HCT116 (cell line): ENCODE measurements around the gene WFDC13. TPM values are rescaled to one million over a fixed set of nuclear protein-coding genes. Genes with fewer than 3 reads are reported as not detected.

Experiments
- ATAC-seq: fragments of 200-7000 bp; cut with Tn5 transposase; 2 replicates; pipeline ENCODE4 v1.9.1; 2020; ENCODE audit warnings: mild to moderate bottlenecking, moderate library complexity
- BruUV-seq: library from RNA; stranded (reverse); fragments of 400-500 nt; replicated peaks from 2 replicates; lab custom pipeline; 2021; lab: Mats Ljungman, UMichigan
- CTCF ChIA-PET: fragments of 300-600 bp; sonication (Branson Sonifier 250); formaldehyde crosslinking; loops from one replicate; lab custom pipeline; 2021; ENCODE audit warnings: antibody characterized with exemption; lab: Charles Lee
- POLR2A ChIA-PET: fragments of 300-600, 350-600 bp; sonication (Branson Sonifier 250); formaldehyde crosslinking; loops from one replicate; lab custom pipeline; 2021; ENCODE audit warnings: antibody characterized with exemption; lab: Charles Lee
- RAD21 ChIA-PET, 2 experiments: fragments of 300-600 bp; sonication (Branson Sonifier 250); formaldehyde crosslinking; loops; one replicate each; lab custom pipeline; 2023; ENCODE audit warnings: low total read pairs in 2 of 2; ENCODE audit not compliant: uncharacterized antibody in 2 of 2, unreplicated experiment in 2 of 2, low non-redundant PET in 1 of 2; lab: Charles Lee
- DNase-seq: peaks from one replicate; pipeline ENCODE4 v3.0.0-alpha.2; 2010; ENCODE audit warnings: low read depth, low spot score
- H2AFZ ChIP-seq: fragments of 200-600 bp; shearing (Covaris generic), sonication (generic); 2 replicates; pipeline ENCODE4 v1.6.1; 2017; ENCODE audit warnings: low read depth, mixed run types, mixed read lengths, antibody characterized with exemption, low read length; ENCODE audit not compliant: poor library complexity, severe bottlenecking
- H3K27ac ChIP-seq: 2 replicates; pipeline ENCODE4 v1.5.1; 2012; ENCODE audit warnings: low read depth, low read length
- H3K27me3 ChIP-seq: fragments of 200-600 bp; sonication (generic); 2 replicates; pipeline ENCODE4 v1.6.1; 2016; ENCODE audit warnings: mixed run types, low read length, mixed read lengths; ENCODE audit not compliant: insufficient read depth
- H3K36me3 ChIP-seq, 2 experiments: fragments of 200-500 bp in 1 of 2; fragments of 200-600 bp in 1 of 2; sonication (Bioruptor generic) in 1 of 2; sonication (generic) in 1 of 2; 2 replicates each; pipeline versions ENCODE4 v1.5.1 to v1.6.1; 2014 to 2016; ENCODE audit warnings: low read length in 2 of 2, inconsistent platforms in 1 of 2, mixed read lengths in 1 of 2, mixed run types in 1 of 2; ENCODE audit not compliant: insufficient read depth in 2 of 2, control insufficient read depth in 1 of 2
- H3K4me1 ChIP-seq, 2 experiments: fragments of 200-600 bp in 1 of 2; sonication (generic) in 1 of 2; 2 replicates each; pipeline versions ENCODE4 v1.5.1 to v1.6.1; 2012 to 2017; ENCODE audit warnings: low read length in 2 of 2, inconsistent platforms in 1 of 2, mild to moderate bottlenecking in 1 of 2, mixed read lengths in 1 of 2, mixed run types in 1 of 2, moderate library complexity in 1 of 2; ENCODE audit not compliant: insufficient read depth in 2 of 2, control insufficient read depth in 1 of 2
- H3K4me2 ChIP-seq: fragments of 200-600 bp; sonication (generic); 2 replicates; pipeline ENCODE4 v1.6.1; 2017; ENCODE audit warnings: mixed run types, low read length, mixed read lengths
- H3K4me3 ChIP-seq, 2 experiments: fragments of 200-600 bp in 1 of 2; sonication (generic) in 1 of 2; replicated peaks in 1 of 2; 2 replicates each; pipeline ENCODE4 v1.5.1; 2011 to 2016; ENCODE audit warnings: low read length in 2 of 2, control low read depth in 1 of 2, low read depth in 1 of 2, mild to moderate bottlenecking in 1 of 2, mixed read lengths in 1 of 2, mixed run types in 1 of 2
- H3K79me2 ChIP-seq: fragments of 200-600 bp; sonication (generic); 2 replicates; pipeline ENCODE4 v1.6.1; 2017; ENCODE audit warnings: mild to moderate bottlenecking, mixed run types, low read length, moderate library complexity, mixed read lengths; ENCODE audit not compliant: insufficient read depth
- H3K9ac ChIP-seq: fragments of 200-600 bp; sonication (generic); 2 replicates; pipeline ENCODE4 v1.6.1; 2016; ENCODE audit warnings: low read length, mixed read lengths
- H3K9me2 ChIP-seq: fragments of 200-600 bp; sonication (generic), shearing (Covaris generic); 2 replicates; pipeline ENCODE4 v1.6.1; 2017; ENCODE audit warnings: mixed run types, mild to moderate bottlenecking, moderate library complexity; ENCODE audit not compliant: insufficient read depth
- H3K9me3 ChIP-seq, 2 experiments: fragments of 200-500 bp in 1 of 2; fragments of 200-600 bp in 1 of 2; sonication (Bioruptor generic) in 1 of 2; sonication (generic) in 1 of 2; 2 replicates each; pipeline ENCODE4 v1.6.1; 2014 to 2017; ENCODE audit warnings: low read length in 2 of 2, mixed read lengths in 2 of 2, inconsistent platforms in 1 of 2, low read depth in 1 of 2, mild to moderate bottlenecking in 1 of 2, mixed run types in 1 of 2, moderate library complexity in 1 of 2; ENCODE audit not compliant: control insufficient read depth in 1 of 2, insufficient read depth in 1 of 2
- H4K20me1 ChIP-seq: fragments of 200-600 bp; sonication (generic), shearing (Covaris generic); 2 replicates; pipeline ENCODE4 v1.6.1; 2017; ENCODE audit warnings: mixed run types, mild to moderate bottlenecking, moderate library complexity; ENCODE audit not compliant: insufficient read depth
- ELF1 ChIP-seq: IDR thresholded peaks from 2 replicates; pipeline ENCODE4 v1.6.1; 2012; ENCODE audit warnings: low read depth, borderline replicate concordance
- EZH2 ChIP-seq: fragments of 200-600 bp; sonication (generic); IDR thresholded peaks from 2 replicates; pipeline ENCODE4 v1.6.1; 2017; ENCODE audit warnings: antibody characterized with exemption, mixed run types
- FOSL1 ChIP-seq: IDR thresholded peaks from 2 replicates; pipeline ENCODE4 v1.6.1; 2012; ENCODE audit warnings: low read depth
- JUND ChIP-seq: IDR thresholded peaks from 2 replicates; pipeline ENCODE4 v1.6.1; 2012
- POLR2AphosphoS5 ChIP-seq: IDR thresholded peaks from 2 replicates; pipeline ENCODE4 v1.6.1; 2011; ENCODE audit warnings: mild to moderate bottlenecking, low read depth, low read length, moderate library complexity
- RAD21 ChIP-seq: IDR thresholded peaks from 2 replicates; pipeline ENCODE4 v1.6.1; 2012; ENCODE audit warnings: low read depth, mild to moderate bottlenecking
- SP1 ChIP-seq: IDR thresholded peaks from 2 replicates; pipeline ENCODE4 v1.6.1; 2012; ENCODE audit warnings: low read depth
- TCF7L2 ChIP-seq: IDR thresholded peaks from 2 replicates; pipeline ENCODE4 v1.7.0; 2011; ENCODE audit warnings: borderline replicate concordance, inconsistent platforms; ENCODE audit not compliant: insufficient read depth, insufficient read length; ENCODE audit errors: extremely low read depth
- ZFX ChIP-seq: fragments of 450-650 bp; IDR thresholded peaks from 2 replicates; pipeline ENCODE4 v1.6.1; 2017
- ZNF274 ChIP-seq: fragments of 200-500 bp; sonication (Bioruptor generic); IDR thresholded peaks from 2 replicates; pipeline ENCODE4 v1.6.1; 2014; ENCODE audit warnings: mild to moderate bottlenecking, low read depth, low read length, inconsistent platforms
- intact Hi-C: fragments of 100-400 bp; cut with micrococcal nuclease; formaldehyde crosslinking; loops from 2 replicates; pipeline ENCODE4 v1.10.0; 2022
- total RNA-seq: library from RNA; stranded (reverse); gene quantifications from one replicate; pipeline ENCODE4 v1.2.1, GENCODE V29; 2021; ENCODE audit not compliant: unreplicated experiment
- TF ChIP-seq, protein P1 (sequence below): IDR thresholded peaks from 2 replicates; pipeline ENCODE4 v1.6.1; 2012
- TF ChIP-seq, protein P2 (sequence below), 3 experiments: fragments of 200-600 bp in 1 of 3; sonication (generic) in 1 of 3; IDR thresholded peaks in 2 of 3; conservative IDR thresholded peaks in 1 of 3; 2 replicates each; pipeline ENCODE4 v1.5.1; 2012 to 2017; ENCODE audit warnings: low read depth in 2 of 3, low read length in 2 of 3, antibody characterized with exemption in 1 of 3, borderline replicate concordance in 1 of 3, control low read depth in 1 of 3, mild to moderate bottlenecking in 1 of 3, mixed read lengths in 1 of 3, mixed run types in 1 of 3, moderate library complexity in 1 of 3; ENCODE audit not compliant: insufficient read depth in 1 of 3
- TF ChIP-seq, protein P3 (sequence below): IDR thresholded peaks from 2 replicates; pipeline ENCODE4 v1.6.1; 2011; ENCODE audit warnings: mild to moderate bottlenecking, low read length, moderate library complexity; ENCODE audit not compliant: insufficient replicate concordance; ENCODE audit errors: extremely low read depth
- TF ChIP-seq, protein P4 (sequence below): IDR thresholded peaks from 2 replicates; pipeline ENCODE4 v1.6.1; 2012

Gene WFDC13
- total RNA-seq, 1 experiment from 2014 or later = not detected

DNA sequence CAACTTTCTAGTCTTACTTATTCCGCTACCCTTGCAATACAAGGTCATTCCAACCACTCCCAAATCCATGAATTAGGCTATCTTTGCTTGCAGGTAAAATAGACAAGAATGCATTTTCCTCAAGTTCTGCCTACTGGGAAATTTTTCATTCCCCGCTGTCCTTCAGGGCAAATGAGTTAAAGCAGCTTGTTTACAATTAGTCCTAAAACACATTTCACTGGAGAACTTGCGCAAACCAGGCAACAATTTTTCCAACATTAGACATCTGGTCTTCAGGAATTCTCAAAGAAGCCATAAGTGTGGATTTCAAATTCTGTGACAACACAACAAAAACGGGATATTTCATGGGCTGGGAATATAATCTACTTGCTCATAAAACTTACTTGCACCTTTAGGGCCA lies 40.8 kb downstream of the WFDC13 start:
- ChIA-PET POLR2A (no interaction called here), RAD21 (no interaction called here), CTCF (no interaction called here)
- Histone ChIP-seq H3K4me2 (no peak overlapping the region), H3K4me3 (no peak overlapping the region), H2AFZ (no peak overlapping the region), H3K27me3 (no peaks in the 10 kb centered on the region), H3K9me3 (no peaks in the 10 kb centered on the region), H3K4me1 (no peaks in the 10 kb centered on the region), H3K36me3 (no peaks in the 10 kb centered on the region), H3K79me2 (no peaks in the 10 kb centered on the region), H4K20me1 (no peaks in the 10 kb centered on the region), H3K27ac (no peak overlapping the region), H3K9me2 (no peaks in the 10 kb centered on the region), H3K9ac (no peak overlapping the region)
- no TSS peak for BruUV-seq
- ATAC-seq = no peak
- intact Hi-C loops = no loop called here
- no peak for DNase-seq
- TF ChIP-seq EZH2 (no peak), JUND (no peak), RAD21 (no peak)

DNA sequence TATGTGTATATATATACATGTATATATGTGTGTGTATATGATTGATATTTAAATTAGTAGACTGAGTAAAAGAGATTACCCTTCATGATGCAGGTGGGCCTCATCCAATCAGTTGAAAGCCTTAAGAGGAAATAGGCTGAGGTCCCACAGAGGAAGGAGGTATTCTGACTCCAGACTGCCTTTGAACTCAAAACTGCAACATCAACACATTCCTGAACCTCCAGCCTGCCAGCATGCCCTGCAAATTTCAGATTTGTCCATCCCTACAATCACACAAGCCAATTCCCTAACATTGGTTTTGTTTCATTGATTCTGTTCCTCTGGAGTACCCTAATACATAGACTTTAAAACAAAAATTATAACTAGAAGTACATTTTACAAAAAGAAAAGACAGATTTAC lies 43.2 kb downstream of the WFDC13 start:
- ChIA-PET POLR2A (no interaction called here), RAD21 (no interaction called here)
- Histone ChIP-seq H3K4me1 (no peaks in the 10 kb centered on the region), H3K9me3 (no peaks in the 10 kb centered on the region), H3K9ac (no peak overlapping the region), H3K36me3 (no peaks in the 10 kb centered on the region), H3K4me2 (no peak overlapping the region)
- intact Hi-C loops = no loop called here
- TF ChIP-seq, protein P1, sequence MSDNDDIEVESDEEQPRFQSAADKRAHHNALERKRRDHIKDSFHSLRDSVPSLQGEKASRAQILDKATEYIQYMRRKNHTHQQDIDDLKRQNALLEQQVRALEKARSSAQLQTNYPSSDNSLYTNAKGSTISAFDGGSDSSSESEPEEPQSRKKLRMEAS = no peak
- TF ChIP-seq, protein P2, sequence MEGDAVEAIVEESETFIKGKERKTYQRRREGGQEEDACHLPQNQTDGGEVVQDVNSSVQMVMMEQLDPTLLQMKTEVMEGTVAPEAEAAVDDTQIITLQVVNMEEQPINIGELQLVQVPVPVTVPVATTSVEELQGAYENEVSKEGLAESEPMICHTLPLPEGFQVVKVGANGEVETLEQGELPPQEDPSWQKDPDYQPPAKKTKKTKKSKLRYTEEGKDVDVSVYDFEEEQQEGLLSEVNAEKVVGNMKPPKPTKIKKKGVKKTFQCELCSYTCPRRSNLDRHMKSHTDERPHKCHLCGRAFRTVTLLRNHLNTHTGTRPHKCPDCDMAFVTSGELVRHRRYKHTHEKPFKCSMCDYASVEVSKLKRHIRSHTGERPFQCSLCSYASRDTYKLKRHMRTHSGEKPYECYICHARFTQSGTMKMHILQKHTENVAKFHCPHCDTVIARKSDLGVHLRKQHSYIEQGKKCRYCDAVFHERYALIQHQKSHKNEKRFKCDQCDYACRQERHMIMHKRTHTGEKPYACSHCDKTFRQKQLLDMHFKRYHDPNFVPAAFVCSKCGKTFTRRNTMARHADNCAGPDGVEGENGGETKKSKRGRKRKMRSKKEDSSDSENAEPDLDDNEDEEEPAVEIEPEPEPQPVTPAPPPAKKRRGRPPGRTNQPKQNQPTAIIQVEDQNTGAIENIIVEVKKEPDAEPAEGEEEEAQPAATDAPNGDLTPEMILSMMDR (IDR thresholded peaks at IDR 0.05 in 2 of 3, conservative IDR thresholded peaks at IDR 0.05 in 1 of 3; ENCODE audit: borderline replicate concordance in 1 of 3, insufficient read depth in 1 of 3, low read depth in 2 of 3, low read length in 2 of 3) = no peak
- TF ChIP-seq, protein P3, sequence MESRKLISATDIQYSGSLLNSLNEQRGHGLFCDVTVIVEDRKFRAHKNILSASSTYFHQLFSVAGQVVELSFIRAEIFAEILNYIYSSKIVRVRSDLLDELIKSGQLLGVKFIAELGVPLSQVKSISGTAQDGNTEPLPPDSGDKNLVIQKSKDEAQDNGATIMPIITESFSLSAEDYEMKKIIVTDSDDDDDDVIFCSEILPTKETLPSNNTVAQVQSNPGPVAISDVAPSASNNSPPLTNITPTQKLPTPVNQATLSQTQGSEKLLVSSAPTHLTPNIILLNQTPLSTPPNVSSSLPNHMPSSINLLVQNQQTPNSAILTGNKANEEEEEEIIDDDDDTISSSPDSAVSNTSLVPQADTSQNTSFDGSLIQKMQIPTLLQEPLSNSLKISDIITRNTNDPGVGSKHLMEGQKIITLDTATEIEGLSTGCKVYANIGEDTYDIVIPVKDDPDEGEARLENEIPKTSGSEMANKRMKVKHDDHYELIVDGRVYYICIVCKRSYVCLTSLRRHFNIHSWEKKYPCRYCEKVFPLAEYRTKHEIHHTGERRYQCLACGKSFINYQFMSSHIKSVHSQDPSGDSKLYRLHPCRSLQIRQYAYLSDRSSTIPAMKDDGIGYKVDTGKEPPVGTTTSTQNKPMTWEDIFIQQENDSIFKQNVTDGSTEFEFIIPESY = no peak
- TF ChIP-seq JUND = no peak
- no peak for TF ChIP-seq RAD21
- TF ChIP-seq ELF1 = no peak
- TF ChIP-seq, protein P4, sequence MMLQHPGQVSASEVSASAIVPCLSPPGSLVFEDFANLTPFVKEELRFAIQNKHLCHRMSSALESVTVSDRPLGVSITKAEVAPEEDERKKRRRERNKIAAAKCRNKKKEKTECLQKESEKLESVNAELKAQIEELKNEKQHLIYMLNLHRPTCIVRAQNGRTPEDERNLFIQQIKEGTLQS = no peak
- no peak for TF ChIP-seq POLR2AphosphoS5
- TF ChIP-seq TCF7L2 = no peak
- no peak for TF ChIP-seq FOSL1
- no peak for TF ChIP-seq ZFX
- TF ChIP-seq EZH2 = no peak
- no peak for TF ChIP-seq SP1
- no peak for TF ChIP-seq ZNF274
- TF ChIP-seq, all 23 proteins: peak for 0
- ATAC-seq (no peak), DNase-seq (no peak)
- no peak overlapping the region for H3K4me3 ChIP-seq
- H3K27ac ChIP-seq = no peak overlapping the region
- BruUV-seq = no TSS peak
- no peaks in the 10 kb centered on the region for H3K9me2 ChIP-seq
- no peaks in the 10 kb centered on the region for H4K20me1 ChIP-seq
- no peaks in the 10 kb centered on the region for H3K27me3 ChIP-seq
- no peak overlapping the region for H2AFZ ChIP-seq
- CTCF ChIA-PET = interaction anchor here (1.6 kb wide), 1 partner anchor 26 kb away, joined by 4 read pairs; no protein-coding TSS in a partner anchor
- no peaks in the 10 kb centered on the region for H3K79me2 ChIP-seq
